Hepatocyte (in vitro differentiated cells): Measurements from ENCODE around the gene PALD1. TPM values are rescaled to one million over a fixed set of nuclear protein-coding genes. Genes with fewer than 3 reads are reported as not detected.

Source experiments
- DNase-seq: peaks from one replicate; pipeline ENCODE4 v3.0.0-alpha.2; 2016; ENCODE audit warnings: low spot score
- H2AFZ ChIP-seq: fragments of 200-600 bp; sonication (generic); 2 replicates; pipeline ENCODE4 v1.6.0; 2016; ENCODE audit warnings: antibody characterized with exemption, mild to moderate bottlenecking
- H3K27ac ChIP-seq: fragments of 200-600 bp; sonication (generic); 2 replicates; pipeline ENCODE4 v1.5.1; 2016; ENCODE audit warnings: mild to moderate bottlenecking
- H3K27me3 ChIP-seq: fragments of 200-600 bp; sonication (generic); 2 replicates; pipeline ENCODE4 v1.6.1; 2016
- H3K36me3 ChIP-seq: fragments of 200-600 bp; sonication (generic); replicated peaks from 2 replicates; pipeline ENCODE4 v1.5.1; 2016; ENCODE audit warnings: low read depth; ENCODE audit not compliant: insufficient read depth
- H3K4me1 ChIP-seq: fragments of 200-600 bp; sonication (generic); 2 replicates; pipeline ENCODE4 v1.5.1; 2016; ENCODE audit warnings: mild to moderate bottlenecking, moderate library complexity; ENCODE audit not compliant: insufficient read depth
- H3K4me2 ChIP-seq: fragments of 200-600 bp; sonication (generic); 2 replicates; pipeline ENCODE4 v1.6.0; 2016
- H3K4me3 ChIP-seq: fragments of 200-600 bp; sonication (generic); 2 replicates; pipeline ENCODE4 v1.5.1; 2016; ENCODE audit warnings: mild to moderate bottlenecking
- H3K79me2 ChIP-seq: fragments of 200-600 bp; sonication (generic); 2 replicates; pipeline ENCODE4 v1.6.0; 2017; ENCODE audit warnings: mild to moderate bottlenecking
- H3K9me2 ChIP-seq: fragments of 200-600 bp; sonication (generic); replicated peaks from 2 replicates; pipeline ENCODE4 v1.6.0; 2017; ENCODE audit warnings: mild to moderate bottlenecking; ENCODE audit not compliant: insufficient read depth
- H3K9me3 ChIP-seq: fragments of 200-600 bp; sonication (generic); 2 replicates; pipeline ENCODE4 v1.5.1; 2016; ENCODE audit warnings: low read depth, mild to moderate bottlenecking
- H4K20me1 ChIP-seq: fragments of 200-600 bp; sonication (generic); 2 replicates; pipeline ENCODE4 v1.6.0; 2016; ENCODE audit warnings: mild to moderate bottlenecking; ENCODE audit not compliant: insufficient read depth, poor library complexity, severe bottlenecking
- CTCF ChIP-seq: fragments of 200-600 bp; sonication (generic); IDR thresholded peaks from 2 replicates; pipeline ENCODE4 v1.5.1; 2016; ENCODE audit warnings: antibody characterized with exemption, mild to moderate bottlenecking; ENCODE audit not compliant: poor library complexity
- EZH2 ChIP-seq: fragments of 200-600 bp; sonication (generic); IDR thresholded peaks from 2 replicates; pipeline ENCODE4 v1.6.1; 2016; ENCODE audit warnings: antibody characterized with exemption, mild to moderate bottlenecking, borderline replicate concordance
- EZH2phosphoT487 ChIP-seq: fragments of 200-600 bp; sonication (generic); IDR thresholded peaks from one replicate; pipeline ENCODE4 v1.6.1; 2018; ENCODE audit warnings: antibody characterized with exemption, mild to moderate bottlenecking, low read depth, moderate library complexity; ENCODE audit not compliant: unreplicated experiment, severe bottlenecking
- WGBS: methylation state at CpG from one replicate; pipeline ENCODE4 v1.1.6; 2016; ENCODE audit warnings: low lambda C conversion rate; ENCODE audit errors: missing lambda C conversion rate; 5-methylcytosine and 5-hydroxymethylcytosine counted together
- polyA plus RNA-seq: library from polyadenylated mRNA; unstranded; fragments of >200 nt; fragmentation: Nextera tagmentation; extraction: Ambion mirVana; gene quantifications from 2 replicates; pipeline ENCODE4 v1.2.1, GENCODE V29; 2016
- total RNA-seq: library from RNA; depleted of rRNA; stranded (reverse); fragments of >200 nt; gene quantifications from 2 replicates; pipeline ENCODE4 v1.2.3, GENCODE V29; 2014

PALD1 gene
- total and polyA plus RNA-seq, 2 experiments from 2014 or later: 1.3 to 2.2 TPM

- Histone ChIP-seq H3K9me2 (no peaks in the 10 kb centered on the region), H4K20me1 (no peaks in the 10 kb centered on the region), H2AFZ (no peak overlapping the region), H3K9me3 (no peaks in the 10 kb centered on the region), H3K27me3 (no peaks in the 10 kb centered on the region), H3K36me3 (no peaks in the 10 kb centered on the region), H3K4me1 (peaks cover 4% of the 10 kb centered on the region), H3K4me3 (no peak overlapping the region), H3K4me2 (no peak overlapping the region), H3K27ac (no peak overlapping the region), H3K79me2 (no peaks in the 10 kb centered on the region)
- DNase-seq: no peak
- WGBS: 36% methylated on average over 3 of the region's 3 CpGs
- no peak for TF ChIP-seq EZH2
- no peak for TF ChIP-seq CTCF
- no peak for TF ChIP-seq EZH2phosphoT487
Observed at GRCh38 chr10:70546584-70546983, 68.0 kb downstream of the PALD1 start.

- DNase-seq: no peak
- WGBS: 84% methylated on average over 12 of the region's 12 CpGs
- H3K4me3 ChIP-seq: no peak overlapping the region
Observed at GRCh38 chr10:70549351-70549961, 70.9 kb downstream of the PALD1 start.

DNA sequence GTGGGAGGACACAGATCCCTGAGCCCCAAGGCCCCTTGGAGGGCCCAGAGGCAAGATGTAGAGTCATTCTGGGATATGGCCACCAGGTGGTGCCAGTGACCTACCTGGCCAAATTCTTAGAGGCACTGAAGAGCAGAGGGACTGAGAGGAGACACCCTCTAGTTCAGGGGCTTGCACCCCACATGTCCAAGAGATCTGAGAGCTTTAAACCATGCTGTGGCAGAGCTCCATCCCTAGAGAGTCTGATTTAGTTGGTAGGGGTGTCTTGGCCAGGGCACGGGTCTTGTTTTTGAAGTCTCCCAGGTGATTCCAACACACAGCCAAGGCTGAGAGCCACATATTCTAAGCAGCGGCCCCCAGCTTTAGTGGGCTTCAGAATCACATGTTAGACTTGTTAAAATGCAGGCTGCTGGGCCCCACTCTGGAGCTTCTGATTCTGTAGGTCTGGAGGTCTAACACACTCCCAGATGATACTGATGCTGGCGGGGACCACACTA is 71.4 kb downstream of the PALD1 start:
- Histone ChIP-seq H3K4me1 (peaks cover 18% of the 10 kb centered on the region), H3K27ac (no peak overlapping the region), H3K4me3 (no peak overlapping the region), H4K20me1 (no peaks in the 10 kb centered on the region), H3K9me2 (no peaks in the 10 kb centered on the region), H3K36me3 (no peaks in the 10 kb centered on the region), H3K79me2 (no peaks in the 10 kb centered on the region), H3K27me3 (no peaks in the 10 kb centered on the region), H3K9me3 (no peaks in the 10 kb centered on the region), H2AFZ (no peak overlapping the region), H3K4me2 (no peak overlapping the region)
- DNase-seq: peak; percentile 76
- 97% methylated on average over 3 of the region's 3 CpGs for WGBS
- TF ChIP-seq EZH2 (no peak), CTCF (peak; percentile 84), EZH2phosphoT487 (no peak)

More at GRCh38 chr10:70549351-70549961, 70.9 kb downstream of the PALD1 start:
- H2AFZ ChIP-seq: no peak overlapping the region
- H3K9me2 ChIP-seq: no peaks in the 10 kb centered on the region
- TF ChIP-seq EZH2phosphoT487: no peak
- no peak for TF ChIP-seq CTCF
- no peak for TF ChIP-seq EZH2
- no peak overlapping the region for H3K27ac ChIP-seq
- no peaks in the 10 kb centered on the region for H3K79me2 ChIP-seq
- peaks cover 18% of the 10 kb centered on the region for H3K4me1 ChIP-seq
- H3K4me2 ChIP-seq: no peak overlapping the region
- no peaks in the 10 kb centered on the region for H3K36me3 ChIP-seq
- H4K20me1 ChIP-seq: no peaks in the 10 kb centered on the region
- no peaks in the 10 kb centered on the region for H3K9me3 ChIP-seq
- H3K27me3 ChIP-seq: no peaks in the 10 kb centered on the region
